GM12872 (cell line): ENCODE measurements around the gene AHNAK2.

ENCODE experiments used
- CTCF ChIP-seq: IDR thresholded peaks from 3 replicates; pipeline ENCODE4 v1.5.1; 2011; ENCODE audit warnings: low read depth, mild to moderate bottlenecking, low read length, moderate library complexity; ENCODE audit not compliant: insufficient read depth

AHNAK2 gene

GRCh38 chr14:105014631-105015030 is 36.5 kb upstream of the AHNAK2 start:
- no peak for TF ChIP-seq CTCF

GRCh38 chr14:105014032-105014431 is 35.9 kb upstream of the AHNAK2 start:
- no peak for TF ChIP-seq CTCF

- no peak for TF ChIP-seq CTCF
Observed at GRCh38 chr14:105013150-105013785, 35.1 kb upstream of the AHNAK2 start.

GRCh38 chr14:105012171-105012985 is 34.2 kb upstream of the AHNAK2 start:
- 0 out of 3 replicates have a peak, but pooled peaks have one; percentile 13 for TF ChIP-seq CTCF

- no peak for TF ChIP-seq CTCF
Observed at GRCh38 chr14:105011312-105011990, 33.3 kb upstream of the AHNAK2 start.

- no peak for TF ChIP-seq CTCF
Observed at GRCh38 chr14:105010891-105011291, 32.7 kb upstream of the AHNAK2 start.

GRCh38 chr14:105010106-105010505 is 31.9 kb upstream of the AHNAK2 start:
- no peak for TF ChIP-seq CTCF
